Panc1 (cell line): Measurements from ENCODE around the gene LINC01488. TPM values are rescaled to one million over a fixed set of nuclear protein-coding genes. Genes with fewer than 3 reads are reported as not detected.

Experiments
- ATAC-seq: fragments of 200-7000 bp; cut with Tn5 transposase; 2 replicates; pipeline ENCODE4 v1.9.1; 2020; ENCODE audit warnings: mild to moderate bottlenecking, moderate library complexity
- BruUV-seq: library from RNA; stranded (reverse); fragments of 400-500 nt; replicated peaks from 2 replicates; lab custom pipeline; 2021; lab: Mats Ljungman, UMichigan
- CTCF ChIA-PET: fragments of 300-600 bp; sonication (Branson Sonifier 250); formaldehyde crosslinking; loops from one replicate; lab custom pipeline; 2022; ENCODE audit warnings: antibody characterized with exemption; lab: Charles Lee
- POLR2A ChIA-PET: fragments of 300-600 bp; sonication (Branson Sonifier 250); formaldehyde crosslinking; loops from one replicate; lab custom pipeline; 2022; ENCODE audit warnings: antibody characterized with exemption; lab: Charles Lee
- DNase-seq: peaks from one replicate; pipeline ENCODE4 v3.0.0-alpha.2; 2010; ENCODE audit warnings: low read depth, low spot score
- H3K27ac ChIP-seq: 2 replicates; pipeline ENCODE4 v1.5.1; 2011; ENCODE audit warnings: mild to moderate bottlenecking, low read length, inconsistent platforms
- H3K27me3 ChIP-seq: fragments of 200-500 bp; sonication (Bioruptor generic); 2 replicates; pipeline ENCODE4 v1.6.0; 2014; ENCODE audit warnings: low read length, inconsistent platforms; ENCODE audit not compliant: control insufficient read depth, insufficient read depth
- H3K36me3 ChIP-seq: fragments of 200-500 bp; sonication (Bioruptor generic); 2 replicates; pipeline ENCODE4 v1.5.1; 2014; ENCODE audit warnings: inconsistent platforms, mild to moderate bottlenecking, low read length, moderate library complexity; ENCODE audit not compliant: control insufficient read depth, insufficient read depth
- H3K4me1 ChIP-seq: 2 replicates; pipeline ENCODE4 v1.5.1; 2011; ENCODE audit warnings: inconsistent platforms, mild to moderate bottlenecking, low read length, moderate library complexity; ENCODE audit not compliant: control insufficient read depth, insufficient read depth
- H3K4me3 ChIP-seq, 2 experiments: 2 replicates each; pipeline ENCODE4 v1.5.1; 2011 to 2012; ENCODE audit warnings: low read depth in 2 of 2, low read length in 2 of 2, mild to moderate bottlenecking in 2 of 2, inconsistent platforms in 1 of 2, moderate library complexity in 1 of 2
- H3K9me3 ChIP-seq: fragments of 200-500 bp; sonication (Bioruptor generic); 2 replicates; pipeline ENCODE4 v1.5.1; 2014; ENCODE audit warnings: low read depth, mild to moderate bottlenecking, inconsistent platforms, low read length, moderate library complexity; ENCODE audit not compliant: control insufficient read depth, insufficient read depth
- POLR2AphosphoS5 ChIP-seq: IDR thresholded peaks from 2 replicates; pipeline ENCODE4 v1.6.1; 2012; ENCODE audit warnings: mild to moderate bottlenecking, low read depth, low read length, moderate library complexity
- SIN3A ChIP-seq: IDR thresholded peaks from 2 replicates; pipeline ENCODE4 v1.6.1; 2012; ENCODE audit warnings: low read depth, mild to moderate bottlenecking, low read length, moderate library complexity, borderline replicate concordance; ENCODE audit not compliant: insufficient read depth
- TCF7L2 ChIP-seq: IDR thresholded peaks from 2 replicates; pipeline ENCODE4 v1.6.1; 2011; ENCODE audit warnings: mild to moderate bottlenecking, low read depth, low read length, inconsistent platforms
- in situ Hi-C: cut with HindIII; loops from 2 replicates; pipeline ENCODE4 v1.10.0; 2016; ENCODE audit warnings: low sequenced_read_pairs, low pct_unique_long_range_greater_than_20kb
- intact Hi-C: fragments of 100-400 bp; cut with micrococcal nuclease; formaldehyde crosslinking; loops from one replicate; pipeline ENCODE4 v1.10.0; 2022; ENCODE audit not compliant: unreplicated experiment
- total RNA-seq: library from RNA; stranded (reverse); gene quantifications from one replicate; pipeline ENCODE4 v1.2.1, GENCODE V29; 2021; ENCODE audit not compliant: unreplicated experiment
- TF ChIP-seq, protein P1 (sequence below): fragments of 450-650 bp; IDR thresholded peaks from 2 replicates; pipeline ENCODE4 v1.5.1; 2017; ENCODE audit warnings: mild to moderate bottlenecking
- TF ChIP-seq, protein P2 (sequence below), 2 experiments: IDR thresholded peaks; 2 replicates each; pipeline ENCODE4 v1.6.1; 2011 to 2012; ENCODE audit warnings: low read depth in 2 of 2, control low read depth in 1 of 2, low read length in 1 of 2, mild to moderate bottlenecking in 1 of 2, moderate library complexity in 1 of 2; ENCODE audit not compliant: insufficient read depth in 1 of 2

Gene LINC01488
- total RNA-seq, 1 experiment from 2014 or later, result not detected

DNA sequence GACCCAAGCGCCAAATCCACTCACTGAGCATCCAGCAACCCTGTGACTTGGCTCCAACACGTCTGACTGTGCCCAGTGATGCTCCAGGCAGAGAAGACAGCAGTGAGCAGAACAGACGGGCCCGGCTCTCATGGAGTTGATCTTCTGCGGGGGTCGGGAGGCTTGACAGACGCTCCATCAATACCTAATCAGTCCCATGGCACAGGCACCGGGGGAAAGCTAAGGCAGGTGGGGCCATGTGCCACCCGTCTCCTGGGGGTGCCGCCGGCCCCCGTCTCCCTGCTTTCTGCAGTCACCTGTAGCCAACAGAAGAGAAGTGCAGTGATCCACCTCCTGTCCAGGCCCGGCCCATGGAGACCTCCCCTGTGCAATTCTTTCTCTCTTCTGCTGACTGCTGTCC is 47.5 kb downstream of the LINC01488 start:
- TF ChIP-seq, protein P1, sequence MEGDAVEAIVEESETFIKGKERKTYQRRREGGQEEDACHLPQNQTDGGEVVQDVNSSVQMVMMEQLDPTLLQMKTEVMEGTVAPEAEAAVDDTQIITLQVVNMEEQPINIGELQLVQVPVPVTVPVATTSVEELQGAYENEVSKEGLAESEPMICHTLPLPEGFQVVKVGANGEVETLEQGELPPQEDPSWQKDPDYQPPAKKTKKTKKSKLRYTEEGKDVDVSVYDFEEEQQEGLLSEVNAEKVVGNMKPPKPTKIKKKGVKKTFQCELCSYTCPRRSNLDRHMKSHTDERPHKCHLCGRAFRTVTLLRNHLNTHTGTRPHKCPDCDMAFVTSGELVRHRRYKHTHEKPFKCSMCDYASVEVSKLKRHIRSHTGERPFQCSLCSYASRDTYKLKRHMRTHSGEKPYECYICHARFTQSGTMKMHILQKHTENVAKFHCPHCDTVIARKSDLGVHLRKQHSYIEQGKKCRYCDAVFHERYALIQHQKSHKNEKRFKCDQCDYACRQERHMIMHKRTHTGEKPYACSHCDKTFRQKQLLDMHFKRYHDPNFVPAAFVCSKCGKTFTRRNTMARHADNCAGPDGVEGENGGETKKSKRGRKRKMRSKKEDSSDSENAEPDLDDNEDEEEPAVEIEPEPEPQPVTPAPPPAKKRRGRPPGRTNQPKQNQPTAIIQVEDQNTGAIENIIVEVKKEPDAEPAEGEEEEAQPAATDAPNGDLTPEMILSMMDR, result no peak
- TF ChIP-seq POLR2AphosphoS5 (no peak), SIN3A (no peak)
- TF ChIP-seq, protein P2, sequence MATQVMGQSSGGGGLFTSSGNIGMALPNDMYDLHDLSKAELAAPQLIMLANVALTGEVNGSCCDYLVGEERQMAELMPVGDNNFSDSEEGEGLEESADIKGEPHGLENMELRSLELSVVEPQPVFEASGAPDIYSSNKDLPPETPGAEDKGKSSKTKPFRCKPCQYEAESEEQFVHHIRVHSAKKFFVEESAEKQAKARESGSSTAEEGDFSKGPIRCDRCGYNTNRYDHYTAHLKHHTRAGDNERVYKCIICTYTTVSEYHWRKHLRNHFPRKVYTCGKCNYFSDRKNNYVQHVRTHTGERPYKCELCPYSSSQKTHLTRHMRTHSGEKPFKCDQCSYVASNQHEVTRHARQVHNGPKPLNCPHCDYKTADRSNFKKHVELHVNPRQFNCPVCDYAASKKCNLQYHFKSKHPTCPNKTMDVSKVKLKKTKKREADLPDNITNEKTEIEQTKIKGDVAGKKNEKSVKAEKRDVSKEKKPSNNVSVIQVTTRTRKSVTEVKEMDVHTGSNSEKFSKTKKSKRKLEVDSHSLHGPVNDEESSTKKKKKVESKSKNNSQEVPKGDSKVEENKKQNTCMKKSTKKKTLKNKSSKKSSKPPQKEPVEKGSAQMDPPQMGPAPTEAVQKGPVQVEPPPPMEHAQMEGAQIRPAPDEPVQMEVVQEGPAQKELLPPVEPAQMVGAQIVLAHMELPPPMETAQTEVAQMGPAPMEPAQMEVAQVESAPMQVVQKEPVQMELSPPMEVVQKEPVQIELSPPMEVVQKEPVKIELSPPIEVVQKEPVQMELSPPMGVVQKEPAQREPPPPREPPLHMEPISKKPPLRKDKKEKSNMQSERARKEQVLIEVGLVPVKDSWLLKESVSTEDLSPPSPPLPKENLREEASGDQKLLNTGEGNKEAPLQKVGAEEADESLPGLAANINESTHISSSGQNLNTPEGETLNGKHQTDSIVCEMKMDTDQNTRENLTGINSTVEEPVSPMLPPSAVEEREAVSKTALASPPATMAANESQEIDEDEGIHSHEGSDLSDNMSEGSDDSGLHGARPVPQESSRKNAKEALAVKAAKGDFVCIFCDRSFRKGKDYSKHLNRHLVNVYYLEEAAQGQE (IDR thresholded peaks at IDR 0.05; ENCODE audit: insufficient read depth in 1 of 2, low read depth in 2 of 2, low read length in 1 of 2), result no peak
- DNase-seq, result no peak
- no peak for ATAC-seq
- intact Hi-C loops (no loop called here), in situ Hi-C loops (no loop called here)
- Histone ChIP-seq H3K4me1 (no peaks in the 10 kb centered on the region), H3K4me3 (no peak overlapping the region), H3K27me3 (no peaks in the 10 kb centered on the region), H3K9me3 (no peaks in the 10 kb centered on the region), H3K27ac (no peak overlapping the region), H3K36me3 (no peaks in the 10 kb centered on the region)
- CTCF ChIA-PET, result no interaction called here
- POLR2A ChIA-PET, result interaction anchor here (0.6 kb wide), 1 partner anchor 360 kb away, joined by 4 read pairs; no protein-coding TSS in a partner anchor
- BruUV-seq, result no TSS peak

DNA sequence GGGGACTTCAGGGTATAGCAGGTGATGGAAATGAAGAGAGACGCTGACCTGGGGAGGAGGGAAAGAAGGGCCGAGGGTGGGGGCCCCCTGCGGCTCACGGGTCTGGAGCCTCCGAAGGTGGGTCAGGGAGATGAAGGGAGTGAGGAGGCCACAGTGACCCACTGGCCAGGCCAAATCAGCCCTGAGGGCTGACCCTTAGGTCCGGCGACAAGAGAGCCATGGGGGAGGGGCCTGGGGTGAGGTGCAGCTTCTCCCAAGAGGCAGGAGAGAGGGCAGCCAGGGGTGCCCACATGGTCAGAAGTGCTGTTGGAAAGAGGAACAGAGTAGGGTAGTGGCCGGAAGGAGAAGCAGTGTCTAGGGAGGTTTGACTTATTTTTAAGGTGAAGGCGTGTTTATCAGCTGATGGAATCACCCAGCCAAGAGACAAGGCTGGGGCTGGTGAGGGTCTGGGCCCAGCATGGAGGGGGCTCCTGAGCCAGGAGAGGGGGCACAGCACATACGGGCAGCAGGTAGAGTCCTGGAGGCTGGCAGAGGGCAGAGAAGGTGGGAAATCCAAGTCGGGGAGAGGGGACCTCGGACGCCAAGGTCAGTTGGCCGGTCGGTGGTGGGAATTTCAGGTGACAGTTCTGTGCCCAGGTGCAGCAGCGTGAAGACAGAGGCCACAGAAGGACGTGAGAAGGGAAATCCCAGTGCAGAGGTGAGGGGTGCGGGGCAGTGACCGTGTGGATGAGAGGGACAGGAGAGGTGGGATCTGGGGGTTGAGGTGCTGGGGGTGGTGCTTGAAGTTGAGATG is 49.0 kb downstream of the LINC01488 start:
- BruUV-seq, result no TSS peak
- Histone ChIP-seq H3K4me1 (no peaks in the 10 kb centered on the region), H3K9me3 (no peaks in the 10 kb centered on the region), H3K4me3 (no peak overlapping the region), H3K36me3 (no peaks in the 10 kb centered on the region), H3K27me3 (no peaks in the 10 kb centered on the region), H3K27ac (no peak overlapping the region)
- in situ Hi-C loops (no loop called here), intact Hi-C loops (no loop called here)
- POLR2A ChIA-PET, result no interaction called here
- ATAC-seq, result no peak
- CTCF ChIA-PET, result no interaction called here
- DNase-seq, result no peak
- no peak for TF ChIP-seq POLR2AphosphoS5
- TF ChIP-seq, protein P1, result no peak
- TF ChIP-seq, protein P2 (IDR thresholded peaks at IDR 0.05; ENCODE audit: insufficient read depth in 1 of 2, low read depth in 2 of 2, low read length in 1 of 2), result no peak
- no peak for TF ChIP-seq TCF7L2
